GM18517 (cell line): ENCODE results near the gene COL15A1.

Source experiments
- ATAC-seq: cut with Tn5 transposase; IDR thresholded peaks from one replicate; pipeline ENCODE4 v1.9.1; 2021; ENCODE audit warnings: mild to moderate bottlenecking, moderate library complexity; ENCODE audit not compliant: unreplicated experiment

COL15A1 gene

GRCh38 chr9:98971168-98971914 lies 27.6 kb downstream of the COL15A1 start:
- ATAC-seq: no peak

- no peak for ATAC-seq
Observed at GRCh38 chr9:98971915-98972223, 28.2 kb downstream of the COL15A1 start.

GRCh38 chr9:98972716-98973115 lies 29.0 kb downstream of the COL15A1 start:
- ATAC-seq: no peak

- ATAC-seq: no peak
Observed at GRCh38 chr9:98973171-98973570, 29.5 kb downstream of the COL15A1 start.

GRCh38 chr9:98973576-98973975 lies 29.9 kb downstream of the COL15A1 start:
- ATAC-seq: no peak

GRCh38 chr9:98974106-98974505 lies 30.4 kb downstream of the COL15A1 start:
- ATAC-seq: no peak

- no peak for ATAC-seq
Observed at GRCh38 chr9:98974554-98974953, 30.8 kb downstream of the COL15A1 start.

GRCh38 chr9:98974994-98975712 lies 31.4 kb downstream of the COL15A1 start:
- ATAC-seq: peak; percentile 69

- ATAC-seq: no peak
Observed at GRCh38 chr9:98975838-98976237, 32.1 kb downstream of the COL15A1 start.

GRCh38 chr9:98977246-98977714 lies 33.6 kb downstream of the COL15A1 start:
- no peak for ATAC-seq

GRCh38 chr9:98977813-98978212 lies 34.1 kb downstream of the COL15A1 start:
- ATAC-seq: no peak

GRCh38 chr9:98978231-98978681 lies 34.5 kb downstream of the COL15A1 start:
- no peak for ATAC-seq

GRCh38 chr9:98980291-98980690 lies 36.6 kb downstream of the COL15A1 start:
- ATAC-seq: no peak

- ATAC-seq: no peak
Observed at GRCh38 chr9:98983295-98984268, 39.9 kb downstream of the COL15A1 start.

- no peak for ATAC-seq
Observed at GRCh38 chr9:98985596-98985995, 41.9 kb downstream of the COL15A1 start.

GRCh38 chr9:98986866-98987651 lies 43.4 kb downstream of the COL15A1 start:
- ATAC-seq: no peak

- no peak for ATAC-seq
Observed at GRCh38 chr9:98989036-98990000, 45.6 kb downstream of the COL15A1 start.

GRCh38 chr9:98990181-98990870 lies 46.6 kb downstream of the COL15A1 start:
- ATAC-seq: no peak
